GM20000 (cell line): ENCODE measurements around the gene ZNF710.

Experiments
- DNase-seq: peaks from one replicate; pipeline ENCODE4 v3.0.0; 2012; ENCODE audit warnings: low spot score
- CTCF ChIP-seq: IDR thresholded peaks from 2 replicates; pipeline ENCODE4 v1.5.1; 2012; ENCODE audit warnings: mild to moderate bottlenecking, control low read depth; ENCODE audit errors: extremely low read depth, missing control alignments

Gene ZNF710

GRCh38 chr15:90011705-90012104 is 10.6 kb downstream of the ZNF710 start:
- no peak for TF ChIP-seq CTCF
- no peak for DNase-seq

GRCh38 chr15:90013503-90013937 is 12.4 kb downstream of the ZNF710 start:
- no peak for TF ChIP-seq CTCF
- no peak for DNase-seq

GRCh38 chr15:90015294-90015693 is 14.2 kb downstream of the ZNF710 start:
- TF ChIP-seq CTCF, result no peak
- no peak for DNase-seq

- no peak for DNase-seq
- no peak for TF ChIP-seq CTCF
These were observed 14.6 kb downstream of the ZNF710 start for GRCh38 chr15:90015749-90016148.

GRCh38 chr15:90016721-90017120 is 15.6 kb downstream of the ZNF710 start:
- no peak for TF ChIP-seq CTCF
- DNase-seq, result no peak

GRCh38 chr15:90018216-90018831 is 17.2 kb downstream of the ZNF710 start:
- no peak for DNase-seq
- no peak for TF ChIP-seq CTCF

- no peak for TF ChIP-seq CTCF
- DNase-seq, result no peak
These were observed 18.5 kb downstream of the ZNF710 start for GRCh38 chr15:90019611-90020010.
